ENCODE results near the gene KRTAP4-6. TPM values are rescaled to one million over a fixed set of nuclear protein-coding genes. Genes with fewer than 3 reads are reported as not detected.

The KRTAP4-6 gene
- total and polyA plus RNA-seq, 4 donors = not detected

- TF ChIP-seq REST (IDR thresholded peaks at IDR 0.05) (no peak), FOXA2 (IDR thresholded peaks at IDR 0.05) (no peak), RAD21 (IDR thresholded peaks at IDR 0.05) (no peak), TAF1 (conservative IDR thresholded peaks at IDR 0.05) (no peak), EGR1 (IDR thresholded peaks at IDR 0.05; ENCODE audit: low read depth in 2 of 2) (no peak), FOXA1 (IDR thresholded peaks at IDR 0.05) (no peak), JUND (IDR thresholded peaks at IDR 0.05) (no peak), HNF4A (conservative IDR thresholded peaks at IDR 0.05) (no peak), ZBTB33 (IDR thresholded peaks at IDR 0.05) (no peak), GABPA (IDR thresholded peaks at IDR 0.05 in 1 of 2, conservative IDR thresholded peaks at IDR 0.05 in 1 of 2) (no peak)
Measured at GRCh38 chr17:41184480-41184961, 44.2 kb upstream of the KRTAP4-6 start, which contains the start of gene KRTAP4-1 (continued).

GRCh38 chr17:41178843-41179616 lies 38.7 kb upstream of the KRTAP4-6 start:
- H3K36me3 ChIP-seq (ENCODE audit: control insufficient read depth in 4 of 4, insufficient read depth in 3 of 4, low read depth in 1 of 4, low read length in 3 of 4) = no peaks in the 10 kb centered on the region
- no peaks in the 10 kb centered on the region for H3K4me1 ChIP-seq (ENCODE audit: control insufficient read depth in 4 of 4, insufficient read depth in 4 of 4, low read length in 3 of 4)
- no peak overlapping the region for H3K9ac ChIP-seq (ENCODE audit: low read depth in 1 of 2, low read length in 2 of 2)
- no peak for DNase-seq (ENCODE audit: low spot score)
- H3K9me3 ChIP-seq (ENCODE audit: control insufficient read depth in 4 of 4, low read length in 3 of 4) = no peaks in the 10 kb centered on the region
- TF ChIP-seq ZBTB33 (IDR thresholded peaks at IDR 0.05) (no peak), ATF3 (IDR thresholded peaks at IDR 0.05) (no peak), HNF4G (IDR thresholded peaks at IDR 0.05) (no peak), NR2F2 (IDR thresholded peaks at IDR 0.05) (no peak), SP1 (IDR thresholded peaks at IDR 0.05) (no peak), GABPA (IDR thresholded peaks at IDR 0.05 in 1 of 2, conservative IDR thresholded peaks at IDR 0.05 in 1 of 2) (no peak), MAX (IDR thresholded peaks at IDR 0.05) (no peak), FOXA2 (IDR thresholded peaks at IDR 0.05) (no peak), RXRA (IDR thresholded peaks at IDR 0.05) (no peak), FOXA1 (IDR thresholded peaks at IDR 0.05) (no peak), JUND (IDR thresholded peaks at IDR 0.05) (no peak), HNF4A (conservative IDR thresholded peaks at IDR 0.05) (no peak), YY1 (IDR thresholded peaks at IDR 0.05) (no peak), CTCF (IDR thresholded peaks at IDR 0.05; ENCODE audit: low read depth, low read length, missing input control) (no peak), REST (IDR thresholded peaks at IDR 0.05) (no peak), TAF1 (conservative IDR thresholded peaks at IDR 0.05) (no peak), EGR1 (IDR thresholded peaks at IDR 0.05; ENCODE audit: low read depth in 2 of 2) (no peak)
- H3K27me3 ChIP-seq (ENCODE audit: control insufficient read depth in 4 of 4, insufficient read depth in 4 of 4, low read length in 3 of 4) = peaks cover 0 to 5% (median 0%) of the 10 kb centered on the region in 4 donors
- no peak overlapping the region for H3K4me3 ChIP-seq (ENCODE audit: low read depth in 1 of 3, low read length in 3 of 3)
- WGBS = 89% methylated on average over 1 of the region's 1 CpG
- no peak overlapping the region for H3K27ac ChIP-seq (ENCODE audit: low read depth in 1 of 2, low read length in 2 of 2)

Data from liver (tissue), 9 donors.